Muscle of arm (tissue), 14 donors: ENCODE data around the gene RAMACL. TPM values are rescaled to one million over a fixed set of nuclear protein-coding genes. Genes with fewer than 3 reads are reported as not detected.
"Not testable (repeated sequence)": the region's sequence is repeated elsewhere in the genome, so short reads cannot be mapped to it uniquely, and the experiment has no call there.

ENCODE experiments used
- DNase-seq: peaks from one replicate; pipeline ENCODE4 v3.0.0-alpha.2; 2013
- long read RNA-seq, 11 donors: transcript quantifications; one replicate each; lab custom pipeline, GENCODE V29; 2026
- polyA plus RNA-seq, 12 donors: library from polyadenylated mRNA; unstranded; fragments of 120-200 nt; gene quantifications; one replicate each; pipeline ENCODE4 v1.2.1, GENCODE V29; 2013; ENCODE audit not compliant: insufficient read length in 12 of 12

Gene RAMACL
- polyA plus RNA-seq: 1 to 10 TPM in 1 of 12 donors, under 1 TPM in 6, not detected in 5; 0.15 to 2.7 (median 0.23) TPM
- long read RNA-seq, donor 1, transcript RAMACL-201 (1 exons, 1,991 nt): major isoform, 48 of 48 reads
- long read RNA-seq, donor 1, partial matches to known transcripts: 0 of 48 reads
- long read RNA-seq, donor 1, other reads (novel, unspliced or antisense): 0 of 48 reads
- long read RNA-seq, donor 2, transcript RAMACL-201 (1 exons, 1,991 nt): major isoform, 37 of 37 reads
- long read RNA-seq, donor 2, partial matches to known transcripts: 0 of 37 reads
- long read RNA-seq, donor 2, other reads (novel, unspliced or antisense): 0 of 37 reads
- long read RNA-seq, donor 3, transcript RAMACL-201 (1 exons, 1,991 nt): major isoform, 15 of 15 reads
- long read RNA-seq, donor 3, partial matches to known transcripts: 0 of 15 reads
- long read RNA-seq, donor 3, other reads (novel, unspliced or antisense): 0 of 15 reads
- long read RNA-seq, donor 4, transcript RAMACL-201 (1 exons, 1,991 nt): major isoform, 11 of 11 reads
- long read RNA-seq, donor 4, partial matches to known transcripts: 0 of 11 reads
- long read RNA-seq, donor 4, other reads (novel, unspliced or antisense): 0 of 11 reads
- long read RNA-seq, donor 5, transcript RAMACL-201 (1 exons, 1,991 nt): major isoform, 50 of 50 reads
- long read RNA-seq, donor 5, partial matches to known transcripts: 0 of 50 reads
- long read RNA-seq, donor 5, other reads (novel, unspliced or antisense): 0 of 50 reads
- long read RNA-seq, donor 6, transcript RAMACL-201 (1 exons, 1,991 nt): major isoform, 17 of 17 reads
- long read RNA-seq, donor 6, partial matches to known transcripts: 0 of 17 reads
- long read RNA-seq, donor 6, other reads (novel, unspliced or antisense): 0 of 17 reads
- long read RNA-seq, donor 7, partial matches to known transcripts: 0 of 4 reads
- long read RNA-seq, donor 7, other reads (novel, unspliced or antisense): 0 of 4 reads
- long read RNA-seq, donor 8, transcript RAMACL-201 (1 exons, 1,991 nt): major isoform, 39 of 39 reads
- long read RNA-seq, donor 8, partial matches to known transcripts: 0 of 39 reads
- long read RNA-seq, donor 8, other reads (novel, unspliced or antisense): 0 of 39 reads
- long read RNA-seq, donor 9, transcript RAMACL-201 (1 exons, 1,991 nt): major isoform, 23 of 23 reads
- long read RNA-seq, donor 9, partial matches to known transcripts: 0 of 23 reads
- long read RNA-seq, donor 9, other reads (novel, unspliced or antisense): 0 of 23 reads
- long read RNA-seq, donor 10, transcript RAMACL-201 (1 exons, 1,991 nt): major isoform, 23 of 23 reads
- long read RNA-seq, donor 10, partial matches to known transcripts: 0 of 23 reads
- long read RNA-seq, donor 10, other reads (novel, unspliced or antisense): 0 of 23 reads
- long read RNA-seq, donor 11, transcript RAMACL-201 (1 exons, 1,991 nt): major isoform, 40 of 40 reads
- long read RNA-seq, donor 11, partial matches to known transcripts: 0 of 40 reads
- long read RNA-seq, donor 11, other reads (novel, unspliced or antisense): 0 of 40 reads

- DNase-seq: no peak
Observed at GRCh38 chr6:166586424-166587156, at the start of gene RAMACL. TSS of gene RAMACL (minus strand) at chr6:166586678. CDS start at chr6:166586477, 201 bp downstream.

GRCh38 chr6:166635013-166635970 lies 48.8 kb upstream of the RAMACL start:
- no peak for DNase-seq

DNA sequence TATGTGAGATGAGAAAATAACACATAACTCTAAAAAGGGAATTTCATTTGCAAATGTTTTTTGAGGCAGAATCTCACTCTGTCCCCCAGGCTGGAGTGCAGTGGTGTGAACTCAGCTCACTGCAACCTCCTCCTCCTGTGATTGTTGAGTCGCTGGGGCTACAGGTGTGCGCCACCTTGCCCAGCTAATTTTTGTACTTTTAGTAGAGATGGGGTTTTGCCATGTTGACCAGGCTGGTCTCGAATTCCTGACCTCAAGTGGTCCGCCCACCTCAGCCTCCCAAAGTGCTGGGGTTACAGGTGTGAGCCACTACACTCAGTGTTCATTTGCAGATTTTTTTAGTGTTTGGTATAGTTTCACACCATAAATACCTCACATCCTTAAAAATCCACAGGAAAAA lies 48.1 kb upstream of the RAMACL start:
- not testable (repeated sequence) for DNase-seq

- no peak for DNase-seq
Observed at GRCh38 chr6:166633732-166634535, 47.5 kb upstream of the RAMACL start.

DNA sequence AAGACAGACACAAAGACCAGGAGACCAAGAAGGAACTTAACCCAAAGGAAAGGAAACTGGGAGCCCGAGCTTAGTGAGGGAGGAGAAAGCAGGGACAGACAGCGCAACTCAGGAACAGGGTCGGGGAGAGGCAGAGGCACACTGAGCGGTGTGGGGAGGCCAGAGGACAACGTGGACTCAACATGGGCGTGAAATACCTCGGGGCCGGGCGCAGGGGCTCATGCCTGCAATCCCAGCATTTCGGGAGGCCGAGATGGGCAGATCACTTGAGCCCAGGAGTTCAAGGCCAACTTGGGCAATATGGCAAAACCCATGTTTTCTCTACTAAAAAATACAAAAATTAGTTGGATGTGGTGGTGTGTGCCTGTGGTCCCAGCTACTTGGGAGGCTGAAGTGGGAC lies 46.3 kb upstream of the RAMACL start:
- no peak for DNase-seq

DNA sequence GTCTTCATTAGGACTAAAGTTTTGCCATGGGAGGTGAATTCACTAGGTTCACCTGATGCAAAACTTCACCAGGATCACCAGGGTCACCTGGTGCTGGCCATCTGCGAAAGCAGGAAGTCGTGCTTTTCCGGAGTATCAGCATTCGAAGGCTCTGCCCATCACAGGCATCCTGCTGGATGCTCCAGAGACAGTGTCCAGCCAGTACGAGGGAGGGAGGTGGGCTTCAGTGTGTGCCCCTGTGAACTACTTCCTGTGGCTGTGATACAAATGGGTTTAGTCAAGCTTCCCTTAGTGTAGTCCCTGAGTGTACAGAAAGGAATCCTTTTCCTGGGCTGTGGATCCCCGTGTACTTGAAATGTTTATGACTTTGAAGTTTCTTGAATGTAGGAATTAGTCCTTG lies 44.0 kb upstream of the RAMACL start:
- no peak for DNase-seq

DNA sequence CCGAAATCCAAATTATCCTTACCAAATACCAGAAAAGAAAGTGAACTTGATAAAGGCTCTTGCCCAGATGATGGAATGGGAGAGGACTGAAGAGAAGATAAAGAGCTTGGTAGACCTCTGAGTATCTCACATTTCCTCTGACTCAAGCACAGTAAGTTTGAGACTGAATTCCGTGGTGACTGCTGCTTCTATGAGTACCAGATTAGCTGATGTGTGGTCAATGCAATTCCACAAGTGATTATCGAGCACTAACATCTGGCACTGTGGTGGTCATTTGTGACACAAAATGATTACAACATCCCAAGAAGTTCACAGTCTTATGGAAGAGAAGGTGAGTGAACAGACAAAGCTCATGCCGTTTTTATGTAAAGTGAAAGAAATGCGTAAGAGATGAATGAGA lies 43.1 kb upstream of the RAMACL start:
- no peak for DNase-seq

DNA sequence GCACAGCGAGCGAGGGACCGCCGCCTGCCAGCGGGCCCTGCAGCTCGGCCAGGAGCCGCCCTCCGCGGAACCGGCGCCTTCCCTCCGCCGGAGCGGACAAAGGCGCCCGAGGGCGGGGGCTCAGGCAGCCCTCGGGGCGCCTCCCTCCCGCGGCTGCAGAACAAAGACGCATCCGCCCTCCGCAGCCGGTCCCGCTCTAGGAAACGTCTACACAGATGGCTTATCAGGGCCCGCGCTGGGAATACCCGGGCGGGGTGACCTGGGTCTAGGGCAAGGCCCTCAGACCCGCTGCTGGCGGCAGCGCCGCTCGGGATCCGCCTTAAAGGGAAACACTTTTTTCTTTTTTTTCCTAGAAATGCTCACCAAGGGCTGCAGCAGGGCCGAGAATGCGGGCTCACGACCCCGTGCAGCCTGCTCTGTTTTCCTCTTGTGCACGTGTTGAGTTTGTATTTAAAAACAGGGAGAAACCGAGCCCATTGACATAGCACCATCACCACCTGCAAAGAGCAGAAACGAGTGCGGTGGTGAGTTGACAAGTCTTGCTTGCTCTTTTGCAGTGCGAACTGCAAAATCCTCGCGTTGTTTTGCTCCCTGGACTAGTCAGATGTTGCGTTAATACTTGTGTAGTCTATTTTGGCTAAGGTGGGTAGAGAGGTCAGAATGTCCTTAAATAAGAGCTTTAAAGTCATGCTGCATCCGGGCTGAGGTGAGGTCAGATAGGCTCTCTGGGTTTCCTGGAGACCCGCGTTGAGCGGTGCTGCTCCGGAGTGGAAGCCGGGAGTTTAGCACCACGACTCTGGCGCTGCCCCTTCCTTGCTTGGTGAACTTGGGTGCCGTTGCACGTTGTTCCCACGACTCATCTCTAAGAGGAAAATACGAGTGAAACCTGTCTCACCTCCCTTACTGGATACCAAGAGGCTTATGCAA lies 41.7 kb upstream of the RAMACL start:
- peak; percentile 32 for DNase-seq

- DNase-seq: peak; percentile 99
Observed at GRCh38 chr6:166627033-166627874, 40.8 kb upstream of the RAMACL start, which contains the start of gene RPS6KA2. TSS of gene RPS6KA2 (minus strand) at chr6:166627251. CDS start at chr6:166627019, 232 bp downstream.

DNA sequence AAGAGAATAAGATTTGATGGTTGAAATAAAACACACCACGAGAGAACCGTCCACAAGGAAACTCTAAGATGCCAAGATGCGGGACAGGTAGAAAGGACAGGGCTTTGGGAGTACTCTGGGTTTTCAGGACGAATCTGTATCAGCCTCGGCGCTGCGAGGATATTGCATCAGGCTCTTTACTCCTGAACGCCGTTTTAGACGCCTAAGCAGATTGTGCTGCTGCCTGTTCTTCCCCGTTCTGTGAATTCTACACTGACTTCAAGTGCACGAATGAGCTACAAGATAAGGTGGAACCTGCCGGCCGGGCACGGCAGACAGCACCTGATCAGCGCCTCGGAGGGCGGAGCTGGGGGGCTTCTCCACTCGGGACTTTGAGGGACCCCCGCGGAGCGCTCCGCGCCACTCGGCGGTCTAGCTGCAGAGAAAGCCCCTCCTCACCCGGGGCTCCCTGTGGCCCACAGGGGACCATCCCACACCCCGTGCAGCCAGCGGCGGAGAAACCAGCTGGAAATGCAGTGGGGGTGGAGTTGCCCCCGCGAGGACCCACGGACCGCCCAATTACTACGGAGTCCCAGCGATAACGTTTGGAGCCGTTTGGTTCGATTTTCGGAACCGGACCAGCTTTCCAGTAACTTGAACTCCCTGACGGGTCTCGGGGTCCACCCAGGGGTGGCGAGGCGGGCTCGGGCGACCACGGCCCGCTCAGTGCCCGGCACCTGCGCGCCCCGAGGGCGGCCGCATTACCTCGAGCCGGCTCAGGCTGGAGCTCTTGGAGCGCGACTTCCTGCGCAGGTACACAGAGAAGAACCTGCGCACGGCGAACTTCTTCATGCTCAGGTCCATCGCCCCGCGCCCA lies 39.9 kb upstream of the RAMACL start:
- no peak for DNase-seq

GRCh38 chr6:166625356-166625755 lies 38.9 kb upstream of the RAMACL start:
- no peak for DNase-seq

DNA sequence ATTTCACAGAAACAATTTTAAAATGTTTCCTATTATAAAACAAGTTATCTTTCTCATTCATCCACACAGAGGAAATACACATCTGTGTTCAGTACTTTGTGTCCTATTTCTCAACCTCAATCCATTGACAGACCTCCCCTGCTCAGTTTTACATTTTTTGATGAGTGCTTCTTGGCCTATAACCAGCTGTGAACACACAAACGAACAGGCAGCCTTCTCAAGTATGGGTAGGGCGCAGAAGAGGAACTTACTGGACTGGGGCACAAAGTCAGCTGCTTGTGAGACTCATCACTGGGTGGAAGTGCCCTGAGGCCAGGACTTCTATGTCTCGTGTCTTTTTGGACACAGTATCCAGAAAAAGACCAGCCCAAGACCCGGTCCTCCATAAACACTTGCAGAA lies 37.8 kb upstream of the RAMACL start:
- DNase-seq: no peak

GRCh38 chr6:166623318-166623717 lies 36.8 kb upstream of the RAMACL start:
- DNase-seq: no peak

DNA sequence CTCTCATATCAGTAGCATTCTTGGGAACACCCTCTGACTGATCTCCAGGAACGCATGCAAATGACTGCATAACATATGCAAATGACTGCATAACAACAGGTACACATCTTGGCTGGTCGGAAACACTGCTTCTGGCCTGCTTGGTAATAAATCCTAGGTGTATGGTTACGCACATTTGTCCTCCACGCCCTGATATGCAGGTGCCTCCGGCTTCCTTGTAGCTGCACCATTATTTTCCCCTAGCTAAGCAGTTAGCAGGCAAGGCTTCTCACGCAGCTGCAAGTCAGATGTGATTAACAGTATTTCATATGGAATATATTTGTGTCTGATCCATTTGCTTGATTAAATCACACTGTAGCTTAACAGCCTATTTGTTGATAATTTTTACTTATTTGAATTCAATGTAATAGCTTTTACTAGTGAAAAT lies 34.6 kb upstream of the RAMACL start:
- no peak for DNase-seq

DNA sequence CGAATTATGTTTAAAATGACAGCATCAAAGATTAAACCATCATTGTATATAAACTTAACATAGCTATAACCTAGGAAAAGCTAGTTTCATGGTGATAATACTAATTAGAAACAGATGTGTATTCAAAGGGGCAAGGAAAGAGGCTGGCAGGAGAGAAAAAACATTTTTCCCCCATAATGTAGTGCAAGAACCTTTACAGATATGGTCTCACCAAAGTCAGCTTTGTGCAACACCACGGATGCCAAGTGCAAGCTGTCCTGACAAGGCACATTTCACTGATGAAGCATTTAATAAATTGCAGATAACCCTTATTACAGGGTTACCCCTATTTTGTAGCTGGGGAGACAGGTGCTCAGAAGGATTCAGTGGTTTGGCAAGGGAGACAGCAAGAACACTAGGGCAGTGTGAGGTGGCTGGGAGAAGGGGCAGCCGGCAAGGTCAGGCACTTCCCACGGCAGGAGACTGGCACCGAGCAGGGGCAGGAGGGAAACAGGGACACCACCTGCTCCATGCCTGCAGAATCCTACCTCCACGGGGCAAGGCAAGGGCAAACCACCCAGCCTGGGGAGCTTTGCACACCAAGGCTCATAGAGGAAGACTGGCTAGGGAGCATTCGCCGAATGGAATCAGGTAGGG lies 34.1 kb upstream of the RAMACL start:
- DNase-seq: no peak
